ENCODE data around the gene AP2B1.
A peak's percentile ranks its signal among the peaks of the same experiment; 100 is the strongest.
"Not testable (repeated sequence)": the region's sequence is repeated elsewhere in the genome, so short reads cannot be mapped to it uniquely, and the experiment has no call there.

Gene AP2B1

DNA sequence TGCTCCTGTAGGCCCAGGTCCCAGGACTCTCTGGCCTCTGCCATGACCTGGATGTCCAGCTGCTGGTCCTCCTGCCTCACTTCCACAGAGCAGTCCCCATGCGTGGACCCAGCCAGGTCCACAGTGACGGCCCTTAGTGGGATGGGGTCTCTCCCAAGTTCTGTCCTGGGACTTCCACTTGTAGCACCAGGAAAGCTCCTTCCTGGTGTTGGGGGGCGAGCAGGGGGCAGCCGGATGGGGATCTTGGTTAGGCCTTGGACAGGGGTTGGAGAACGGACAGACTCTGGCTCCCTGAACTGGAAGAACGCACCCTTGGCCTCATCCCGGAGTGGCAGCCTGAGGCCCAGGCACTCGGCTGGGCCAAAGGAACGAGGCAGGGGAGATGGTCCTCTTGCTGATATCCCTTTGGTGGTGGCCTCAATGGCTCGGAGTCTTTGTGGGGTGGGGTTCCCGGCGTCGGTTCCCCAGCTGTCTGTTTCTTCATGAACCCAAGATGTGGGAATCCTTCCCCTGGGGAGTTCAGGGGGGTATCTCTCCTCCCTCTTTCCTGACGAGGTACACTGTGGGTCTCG, 158.7 kb downstream of the AP2B1 start:
- no peak for DNase-seq (ENCODE audit: extremely low read depth, low read depth)
- no peak for TF ChIP-seq CTCF (IDR thresholded peaks at IDR 0.05; ENCODE audit: low read depth, low read length)

DNA sequence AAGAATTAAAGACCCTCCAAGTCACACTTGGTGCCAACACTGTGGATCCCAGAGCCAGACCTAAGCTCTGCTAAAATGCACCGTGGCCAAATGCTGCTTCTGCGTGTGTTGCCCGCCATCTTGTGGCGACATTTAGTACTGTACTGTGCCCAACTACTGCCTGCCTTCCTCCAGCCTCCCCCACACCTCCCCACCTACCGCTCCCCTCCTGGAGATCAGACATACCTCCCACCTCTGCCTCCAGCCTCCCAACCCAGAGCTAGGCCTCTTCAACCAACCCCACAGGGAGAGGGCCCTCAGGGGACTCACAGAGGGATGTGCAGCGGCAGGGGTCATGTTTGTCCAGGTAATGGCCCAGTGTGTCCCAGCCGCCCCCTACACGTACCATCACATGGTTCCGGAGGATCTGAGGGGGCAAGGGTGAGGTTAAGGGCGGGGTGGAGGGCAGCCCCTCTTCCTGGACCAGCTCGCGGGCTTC, 160.5 kb downstream of the AP2B1 start:
- peak; percentile 49 for DNase-seq (ENCODE audit: extremely low read depth, low read depth)
- TF ChIP-seq CTCF (IDR thresholded peaks at IDR 0.05; ENCODE audit: low read depth, low read length) = peak; percentile 82

DNA sequence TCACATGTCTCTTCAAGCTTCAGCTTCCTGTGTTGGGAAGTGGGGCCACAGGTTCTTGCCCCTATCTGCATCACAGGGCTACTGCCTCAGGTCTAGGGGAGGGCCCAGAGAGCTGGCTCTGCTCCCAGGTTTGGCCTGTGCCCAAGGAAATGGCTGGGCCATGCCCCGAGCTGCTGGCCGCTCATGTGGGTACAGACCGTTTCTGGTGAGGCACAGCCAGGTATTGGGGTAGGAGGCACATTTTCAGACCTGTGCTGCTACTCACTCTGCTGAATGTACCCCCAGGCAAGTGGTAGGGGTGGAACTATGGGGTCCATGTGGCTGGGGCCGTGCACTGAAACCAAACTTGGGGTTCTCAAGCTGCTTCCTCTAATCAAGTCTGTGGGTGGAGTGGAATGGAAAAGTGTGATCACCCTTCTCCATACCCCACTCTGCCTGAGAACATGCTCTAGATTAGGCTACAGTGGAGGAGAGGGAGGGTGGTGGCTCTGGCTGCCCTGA, 161.3 kb downstream of the AP2B1 start:
- DNase-seq (ENCODE audit: extremely low read depth, low read depth) = no peak
- TF ChIP-seq CTCF (IDR thresholded peaks at IDR 0.05; ENCODE audit: low read depth, low read length) = no peak

DNA sequence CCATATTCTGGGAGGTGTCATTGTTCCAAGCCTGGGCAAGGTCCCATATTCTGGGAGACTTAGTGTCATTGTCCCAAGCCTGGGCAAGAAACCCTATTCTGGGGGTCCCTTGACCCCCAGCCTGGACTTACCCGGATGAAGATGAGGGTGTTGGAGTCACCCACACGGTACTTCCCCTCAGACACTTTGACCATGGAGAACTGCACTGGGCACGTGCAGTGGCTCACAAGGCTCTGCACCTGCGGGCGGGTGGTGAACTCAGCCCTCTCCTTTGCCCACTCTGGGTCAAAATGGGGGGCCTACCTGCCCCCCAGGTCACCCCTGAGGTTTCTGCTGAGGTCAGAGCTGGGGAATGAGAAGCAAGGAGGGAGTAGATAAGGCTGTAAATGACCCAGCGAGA, 161.9 kb downstream of the AP2B1 start:
- no peak for TF ChIP-seq CTCF (IDR thresholded peaks at IDR 0.05; ENCODE audit: low read depth, low read length)
- no peak for DNase-seq (ENCODE audit: extremely low read depth, low read depth)

DNA sequence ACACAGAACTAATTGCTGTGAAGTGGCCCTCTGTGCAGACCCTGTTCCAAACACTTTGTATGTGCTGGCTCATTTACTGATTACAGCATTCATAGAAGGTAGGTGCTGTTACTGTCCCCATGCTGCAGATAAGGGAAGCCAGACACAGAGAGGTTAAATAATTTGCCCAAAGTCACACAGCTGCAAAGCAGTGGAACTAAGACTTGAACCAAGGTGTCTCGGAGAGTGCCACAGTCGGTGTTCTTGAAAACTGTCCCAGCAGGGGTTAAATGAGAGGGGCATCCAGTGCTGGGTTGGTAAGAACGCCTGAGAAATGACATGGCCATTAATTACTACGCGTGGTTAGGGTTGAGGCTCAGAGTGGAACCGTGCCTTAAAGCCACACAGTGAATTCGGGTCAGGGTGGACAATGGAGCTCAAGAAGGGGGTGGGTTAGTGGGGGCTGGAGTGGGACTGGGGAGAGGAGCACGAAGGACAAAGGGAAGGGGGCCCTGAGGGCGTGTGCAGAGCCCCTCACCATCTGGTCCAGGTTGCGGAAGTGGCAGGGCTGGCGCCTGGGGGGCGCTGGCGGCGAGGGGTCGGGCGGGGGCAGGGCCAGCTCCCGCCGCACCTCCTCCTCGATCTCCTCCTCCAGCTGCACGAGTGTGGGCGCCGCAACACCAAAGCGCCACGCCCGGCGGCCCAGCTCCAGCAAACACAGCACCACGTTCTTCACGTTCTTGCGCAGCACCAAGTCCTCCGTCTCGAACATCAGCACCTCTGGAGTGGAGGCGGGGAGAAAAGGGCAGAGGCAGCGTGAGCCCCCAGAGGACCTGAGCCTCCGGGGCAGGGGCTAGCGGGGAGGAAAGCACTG, 162.7 kb downstream of the AP2B1 start:
- no peak for TF ChIP-seq CTCF (IDR thresholded peaks at IDR 0.05; ENCODE audit: low read depth, low read length)
- no peak for DNase-seq (ENCODE audit: extremely low read depth, low read depth)

DNA sequence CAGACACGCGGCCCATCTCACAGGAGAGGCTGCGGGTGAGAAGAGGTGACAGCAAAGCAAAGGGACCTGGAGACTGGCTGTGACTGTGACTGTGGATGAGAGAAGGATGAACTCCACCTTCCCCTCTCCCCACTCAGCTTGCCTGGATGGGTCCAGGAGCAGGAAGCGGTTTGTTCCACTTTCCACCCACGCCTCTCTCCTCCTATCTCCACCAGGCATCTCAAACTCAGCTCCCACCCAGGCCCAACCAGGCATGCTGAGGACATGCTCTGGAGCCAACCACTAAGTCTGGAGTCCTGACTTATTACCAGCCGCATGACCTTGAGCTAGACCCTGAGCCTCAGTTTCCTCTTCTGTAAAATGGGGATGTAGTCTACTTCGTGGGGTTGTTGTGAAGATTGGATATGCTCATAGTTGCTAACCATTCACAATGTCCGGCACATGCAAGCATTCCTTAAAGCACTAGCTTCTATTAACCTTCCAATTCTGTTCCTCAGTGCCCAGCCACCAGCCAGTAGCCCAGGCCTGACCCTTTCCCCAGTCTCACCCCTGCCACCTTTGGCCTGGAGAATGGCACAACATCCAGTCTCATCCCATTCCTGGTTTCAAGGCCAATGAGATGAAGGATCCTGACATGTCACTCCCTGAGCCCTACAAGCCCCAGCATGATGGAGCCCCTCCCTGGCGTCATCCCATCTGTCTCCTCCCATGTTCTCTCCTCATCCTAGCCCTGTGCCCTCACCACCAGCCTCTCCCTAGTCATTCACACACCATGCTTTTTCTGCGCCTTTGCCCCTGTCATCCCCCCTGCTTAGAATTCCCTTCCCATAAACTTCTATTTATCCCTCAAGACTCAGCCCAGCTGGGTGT, 163.6 kb downstream of the AP2B1 start:
- TF ChIP-seq CTCF (IDR thresholded peaks at IDR 0.05; ENCODE audit: low read depth, low read length) = no peak
- DNase-seq (ENCODE audit: extremely low read depth, low read depth) = no peak

- not testable (repeated sequence) for DNase-seq (ENCODE audit: extremely low read depth, low read depth)
Measured at GRCh38 chr17:35751541-35751940, 164.4 kb downstream of the AP2B1 start.

Measured in AG09319 (cell line).